ENCODE measurements around the gene POP4. TPM values are rescaled to one million over a fixed set of nuclear protein-coding genes. Genes with fewer than 3 reads are reported as not detected.

POP4 gene
- total and polyA plus RNA-seq, 8 donors = 2.0 to 162 (median 55.5) TPM

DNA sequence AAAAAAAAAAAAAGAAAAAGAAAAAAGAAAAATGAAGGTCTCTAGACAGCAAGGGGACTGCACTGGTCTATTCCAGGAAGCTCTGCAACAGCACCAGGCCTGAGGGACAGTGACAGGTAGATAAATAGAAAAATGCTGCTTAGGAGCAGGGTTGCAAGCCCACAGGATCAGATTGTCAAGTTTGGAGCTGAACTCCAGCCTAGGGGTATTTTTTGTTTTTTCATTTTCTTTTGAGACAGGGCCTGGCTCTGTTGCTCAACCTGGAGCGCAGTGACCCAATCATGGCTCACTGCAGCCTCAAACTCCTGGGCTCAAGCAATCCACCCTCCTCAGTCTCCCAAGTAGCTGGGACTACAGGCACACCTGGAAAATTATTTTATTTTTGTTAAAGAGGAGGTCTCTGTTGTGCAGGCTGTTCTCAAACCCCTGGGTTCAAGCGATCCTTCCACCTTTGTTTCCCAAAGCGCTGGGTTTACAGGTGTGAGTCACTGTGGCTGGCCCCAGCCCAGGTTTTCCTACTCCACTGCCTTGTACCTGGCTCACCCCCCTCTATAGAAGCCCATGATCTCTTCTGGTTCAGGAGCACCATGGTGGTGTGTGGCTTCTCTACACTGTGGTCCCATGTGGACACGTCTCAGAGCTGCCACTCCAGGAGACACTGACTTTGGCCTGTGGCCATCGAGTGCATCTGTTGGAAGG lies 23.9 kb downstream of the POP4 start:
- DNase-seq = no peak
- Histone ChIP-seq H3K9me3 (no peaks in the 10 kb centered on the region), H3K27ac (no peak overlapping the region), H3K4me1 (peaks cover 0 to 4% (median under 1%) of the 10 kb centered on the region in 4 donors), H3K27me3 (no peaks in the 10 kb centered on the region), H3K4me3 (no peak overlapping the region), H3K36me3 (no peaks in the 10 kb centered on the region)
- intact Hi-C loops (cut with DNase I; ENCODE audit: low total_unique reads) = no loop called here
- WGBS, 5 donors = 76 to 81% (median 77%) methylated on average over 5 of the region's 5 CpGs
- no peak for TF ChIP-seq POLR2A (IDR thresholded peaks at IDR 0.05)
- no peak for TF ChIP-seq EP300 (IDR thresholded peaks at IDR 0.05)
- TF ChIP-seq, protein P1, sequence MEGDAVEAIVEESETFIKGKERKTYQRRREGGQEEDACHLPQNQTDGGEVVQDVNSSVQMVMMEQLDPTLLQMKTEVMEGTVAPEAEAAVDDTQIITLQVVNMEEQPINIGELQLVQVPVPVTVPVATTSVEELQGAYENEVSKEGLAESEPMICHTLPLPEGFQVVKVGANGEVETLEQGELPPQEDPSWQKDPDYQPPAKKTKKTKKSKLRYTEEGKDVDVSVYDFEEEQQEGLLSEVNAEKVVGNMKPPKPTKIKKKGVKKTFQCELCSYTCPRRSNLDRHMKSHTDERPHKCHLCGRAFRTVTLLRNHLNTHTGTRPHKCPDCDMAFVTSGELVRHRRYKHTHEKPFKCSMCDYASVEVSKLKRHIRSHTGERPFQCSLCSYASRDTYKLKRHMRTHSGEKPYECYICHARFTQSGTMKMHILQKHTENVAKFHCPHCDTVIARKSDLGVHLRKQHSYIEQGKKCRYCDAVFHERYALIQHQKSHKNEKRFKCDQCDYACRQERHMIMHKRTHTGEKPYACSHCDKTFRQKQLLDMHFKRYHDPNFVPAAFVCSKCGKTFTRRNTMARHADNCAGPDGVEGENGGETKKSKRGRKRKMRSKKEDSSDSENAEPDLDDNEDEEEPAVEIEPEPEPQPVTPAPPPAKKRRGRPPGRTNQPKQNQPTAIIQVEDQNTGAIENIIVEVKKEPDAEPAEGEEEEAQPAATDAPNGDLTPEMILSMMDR (IDR thresholded peaks at IDR 0.05) = no peak
- TF ChIP-seq POLR2AphosphoS5 (IDR thresholded peaks at IDR 0.05) = no peak

- Histone ChIP-seq H3K9me3 (no peaks in the 10 kb centered on the region), H3K4me3 (no peak overlapping the region), H3K36me3 (no peaks in the 10 kb centered on the region), H3K4me1 (no peaks in the 10 kb centered on the region), H3K27me3 (no peaks in the 10 kb centered on the region), H3K27ac (no peak overlapping the region)
- TF ChIP-seq, protein P1 (IDR thresholded peaks at IDR 0.05) = no peak
- TF ChIP-seq POLR2AphosphoS5 (IDR thresholded peaks at IDR 0.05) (no peak), EP300 (IDR thresholded peaks at IDR 0.05) (no peak), POLR2A (IDR thresholded peaks at IDR 0.05) (no peak)
- intact Hi-C loops (cut with DNase I; ENCODE audit: low total_unique reads) = no loop called here
- 70 to 90% (median 79%) methylated on average over 2 of the region's 2 CpGs for WGBS, 5 donors
- DNase-seq = no peak
Observed at GRCh38 chr19:29630655-29631054, 24.6 kb downstream of the POP4 start.

GRCh38 chr19:29631450-29631849 lies 25.4 kb downstream of the POP4 start:
- no peak for TF ChIP-seq POLR2A (IDR thresholded peaks at IDR 0.05)
- no peak for TF ChIP-seq EP300 (IDR thresholded peaks at IDR 0.05)
- TF ChIP-seq POLR2AphosphoS5 (IDR thresholded peaks at IDR 0.05) = no peak
- TF ChIP-seq, protein P1 (IDR thresholded peaks at IDR 0.05) = no peak
- Histone ChIP-seq H3K4me1 (no peaks in the 10 kb centered on the region), H3K36me3 (no peaks in the 10 kb centered on the region), H3K9me3 (no peaks in the 10 kb centered on the region), H3K27me3 (no peaks in the 10 kb centered on the region), H3K4me3 (no peak overlapping the region), H3K27ac (no peak overlapping the region)
- no peak for DNase-seq
- WGBS, 5 donors = 93 to 100% (median 94%) methylated on average over 1 to 3 of the region's 3 CpGs
- intact Hi-C loops (cut with DNase I; ENCODE audit: low total_unique reads) = no loop called here

GRCh38 chr19:29634002-29634401 lies 27.9 kb downstream of the POP4 start:
- TF ChIP-seq, protein P1 (IDR thresholded peaks at IDR 0.05) = no peak
- no peak overlapping the region for H3K4me3 ChIP-seq
- DNase-seq = no peak
- WGBS, 5 donors = 75 to 88% (median 83%) methylated on average over 2 of the region's 2 CpGs
- H3K27ac ChIP-seq = no peak overlapping the region
- intact Hi-C loops (cut with DNase I; ENCODE audit: low total_unique reads) = no loop called here
- no peaks in the 10 kb centered on the region for H3K4me1 ChIP-seq
- no peaks in the 10 kb centered on the region for H3K36me3 ChIP-seq
- H3K9me3 ChIP-seq = no peaks in the 10 kb centered on the region
- H3K27me3 ChIP-seq = no peaks in the 10 kb centered on the region

All from stomach (tissue), 9 donors.